ENCODE results near the gene KIAA1217.

DNA sequence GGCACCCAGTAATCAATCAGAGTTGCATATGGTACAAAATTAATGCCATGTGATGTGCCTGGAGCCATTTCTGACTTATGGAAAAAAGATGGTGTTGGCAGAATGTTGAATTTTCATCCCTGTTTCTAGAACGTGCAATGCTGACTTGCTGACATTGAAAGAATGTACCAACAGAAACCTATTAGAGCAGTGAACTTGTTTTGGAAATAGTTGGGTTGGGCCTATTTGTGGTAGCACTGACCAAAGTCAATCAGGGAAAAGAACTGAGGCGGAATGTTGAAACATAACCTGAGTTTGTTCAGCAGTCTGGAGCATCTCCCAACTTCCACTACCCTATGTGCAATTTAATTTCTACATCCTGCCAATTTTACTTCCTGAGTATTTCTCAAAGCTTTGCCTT is 11.7 kb upstream of the KIAA1217 start:
- TF ChIP-seq, protein P1, sequence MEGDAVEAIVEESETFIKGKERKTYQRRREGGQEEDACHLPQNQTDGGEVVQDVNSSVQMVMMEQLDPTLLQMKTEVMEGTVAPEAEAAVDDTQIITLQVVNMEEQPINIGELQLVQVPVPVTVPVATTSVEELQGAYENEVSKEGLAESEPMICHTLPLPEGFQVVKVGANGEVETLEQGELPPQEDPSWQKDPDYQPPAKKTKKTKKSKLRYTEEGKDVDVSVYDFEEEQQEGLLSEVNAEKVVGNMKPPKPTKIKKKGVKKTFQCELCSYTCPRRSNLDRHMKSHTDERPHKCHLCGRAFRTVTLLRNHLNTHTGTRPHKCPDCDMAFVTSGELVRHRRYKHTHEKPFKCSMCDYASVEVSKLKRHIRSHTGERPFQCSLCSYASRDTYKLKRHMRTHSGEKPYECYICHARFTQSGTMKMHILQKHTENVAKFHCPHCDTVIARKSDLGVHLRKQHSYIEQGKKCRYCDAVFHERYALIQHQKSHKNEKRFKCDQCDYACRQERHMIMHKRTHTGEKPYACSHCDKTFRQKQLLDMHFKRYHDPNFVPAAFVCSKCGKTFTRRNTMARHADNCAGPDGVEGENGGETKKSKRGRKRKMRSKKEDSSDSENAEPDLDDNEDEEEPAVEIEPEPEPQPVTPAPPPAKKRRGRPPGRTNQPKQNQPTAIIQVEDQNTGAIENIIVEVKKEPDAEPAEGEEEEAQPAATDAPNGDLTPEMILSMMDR (IDR thresholded peaks at IDR 0.05), result no peak
- no peak for TF ChIP-seq POLR2A (IDR thresholded peaks at IDR 0.05)
